SK-N-SH (cell line): ENCODE measurements around the gene GDPD3. TPM values are rescaled to one million over a fixed set of nuclear protein-coding genes. Genes with fewer than 3 reads are reported as not detected.

Experiments used
- CTCF ChIA-PET: fragments of 300-600, 350-600 bp; formaldehyde crosslinking; extraction: SDS; loops from one replicate; lab custom pipeline; 2021; lab: Yijun Ruan, JAX
- POLR2A ChIA-PET: fragments of 350-600 bp; sonication (Branson Sonifier 250); formaldehyde crosslinking; extraction: SDS; loops from one replicate; lab custom pipeline; 2020; ENCODE audit warnings: antibody characterized with exemption, inconsistent platforms; lab: Yijun Ruan, JAX
- DNase-seq: peaks from one replicate; pipeline ENCODE4 v3.0.0; 2012
- H2AFZ ChIP-seq: fragments of 200-600 bp; sonication (generic); 2 replicates; pipeline ENCODE4 v1.8.1; 2016; ENCODE audit warnings: antibody characterized with exemption, mild to moderate bottlenecking, low read depth
- H3F3A ChIP-seq: fragments of 200-600 bp; sonication (generic); replicated peaks from 2 replicates; pipeline ENCODE3; 2016; ENCODE audit warnings: antibody characterized with exemption, mild to moderate bottlenecking; ENCODE audit not compliant: insufficient read depth
- H3K27ac ChIP-seq, 2 experiments: fragments of 200-500 bp in 1 of 2; fragments of 200-600 bp in 1 of 2; sonication (Bioruptor generic) in 1 of 2; sonication (generic), shearing (Covaris generic) in 1 of 2; 2 replicates each; pipeline versions ENCODE4 v1.5.1 to v1.6.1; 2014 to 2016; ENCODE audit warnings: low read depth in 2 of 2, inconsistent platforms in 1 of 2, low read length in 1 of 2, mild to moderate bottlenecking in 1 of 2, mixed read lengths in 1 of 2
- H3K27me3 ChIP-seq: fragments of 200-600 bp; sonication (generic), shearing (Covaris generic); 2 replicates; pipeline ENCODE4 v1.6.1; 2016; ENCODE audit warnings: mixed run types; ENCODE audit not compliant: insufficient read depth
- H3K36me3 ChIP-seq, 2 experiments: fragments of 200-500 bp in 1 of 2; fragments of 200-600 bp in 1 of 2; sonication (Bioruptor generic) in 1 of 2; sonication (generic) in 1 of 2; replicated peaks in 1 of 2; 2 replicates each; pipeline versions ENCODE3 to v1.5.1; 2014 to 2016; ENCODE audit warnings: low read length in 1 of 2, mild to moderate bottlenecking in 1 of 2; ENCODE audit not compliant: insufficient read depth in 2 of 2, control insufficient read depth in 1 of 2
- H3K4me1 ChIP-seq, 2 experiments: fragments of 200-500 bp in 1 of 2; fragments of 200-600 bp in 1 of 2; sonication (Bioruptor generic) in 1 of 2; sonication (generic), shearing (Covaris generic) in 1 of 2; 2 replicates each; pipeline versions ENCODE4 v1.5.1 to v1.6.1; 2014 to 2016; ENCODE audit warnings: low read depth in 1 of 2, low read length in 1 of 2, mixed run types in 1 of 2; ENCODE audit not compliant: insufficient read depth in 2 of 2, control insufficient read depth in 1 of 2
- H3K4me2 ChIP-seq: fragments of 200-600 bp; sonication (generic), shearing (Covaris generic); 2 replicates; pipeline ENCODE4 v1.6.1; 2017; ENCODE audit warnings: mixed run types
- H3K4me3 ChIP-seq, 2 experiments: fragments of 200-500 bp in 1 of 2; fragments of 200-600 bp in 1 of 2; sonication (Bioruptor generic) in 1 of 2; sonication (generic), shearing (Covaris generic) in 1 of 2; 2 replicates each; pipeline versions ENCODE4 v1.5.1 to v1.8.1; 2014 to 2016; ENCODE audit warnings: low read depth in 2 of 2, inconsistent platforms in 1 of 2, low read length in 1 of 2, mild to moderate bottlenecking in 1 of 2, mixed read lengths in 1 of 2, moderate library complexity in 1 of 2
- H3K79me2 ChIP-seq: fragments of 200-600 bp; sonication (generic); 2 replicates; pipeline ENCODE4 v1.8.1; 2017; ENCODE audit warnings: mild to moderate bottlenecking; ENCODE audit not compliant: insufficient read depth
- H3K9ac ChIP-seq: fragments of 200-600 bp; sonication (generic); 2 replicates; pipeline ENCODE4 v1.6.1; 2017; ENCODE audit warnings: mixed run types
- H3K9me2 ChIP-seq: fragments of 200-600 bp; sonication (generic); 2 replicates; pipeline ENCODE4 v1.6.1; 2017; ENCODE audit warnings: mixed run types
- H3K9me3 ChIP-seq: fragments of 200-600 bp; sonication (generic); 2 replicates; pipeline ENCODE4 v1.6.1; 2017; ENCODE audit warnings: mixed run types, mild to moderate bottlenecking, moderate library complexity
- H4K20me1 ChIP-seq: fragments of 200-600 bp; sonication (generic); 2 replicates; pipeline ENCODE4 v1.6.1; 2017; ENCODE audit warnings: mild to moderate bottlenecking, mixed run types; ENCODE audit not compliant: insufficient read depth
- EP300 ChIP-seq, 2 experiments: IDR thresholded peaks; 2 replicates each; pipeline versions ENCODE4 v1.4.0 to v1.6.1; 2012; ENCODE audit warnings: borderline replicate concordance in 1 of 2, low read depth in 1 of 2, low read length in 1 of 2
- EZH2phosphoT487 ChIP-seq: fragments of 200-600 bp; sonication (generic); IDR thresholded peaks from 2 replicates; pipeline ENCODE4 v1.6.1; 2017; ENCODE audit warnings: low read depth, mixed run types, mild to moderate bottlenecking, antibody characterized with exemption, moderate library complexity, borderline replicate concordance
- FOSL2 ChIP-seq: IDR thresholded peaks from 2 replicates; pipeline ENCODE4 v1.4.0; 2012; ENCODE audit warnings: low read depth, mild to moderate bottlenecking, moderate library complexity, borderline replicate concordance
- FOXJ3 ChIP-seq: sonication (generic); formaldehyde crosslinking; IDR thresholded peaks from 2 replicates; pipeline ENCODE4 v1.5.1; 2020; ENCODE audit warnings: mild to moderate bottlenecking, missing genetic modification reagents
- JUND ChIP-seq: IDR thresholded peaks from 2 replicates; pipeline ENCODE4 v1.4.0; 2012
- MAX ChIP-seq: IDR thresholded peaks from 2 replicates; pipeline ENCODE4 v1.4.0; 2012; ENCODE audit warnings: low read depth
- MXI1 ChIP-seq: IDR thresholded peaks from 2 replicates; pipeline ENCODE4 v1.6.1; 2012; ENCODE audit warnings: mild to moderate bottlenecking, low read depth, low read length, improper control_type of control experiment
- NFIC ChIP-seq: IDR thresholded peaks from 2 replicates; pipeline ENCODE4 v1.4.0; 2012; ENCODE audit warnings: borderline replicate concordance
- NRF1 ChIP-seq: IDR thresholded peaks from 2 replicates; pipeline ENCODE4 v1.6.1; 2012; ENCODE audit warnings: low read depth, mild to moderate bottlenecking, low read length
- RCOR1 ChIP-seq: fragments of 150-350 bp; IDR thresholded peaks from 2 replicates; pipeline ENCODE4 v1.6.1; 2017; ENCODE audit warnings: antibody characterized with exemption, low read length
- REST ChIP-seq: IDR thresholded peaks from 2 replicates; pipeline ENCODE4 v1.6.1; 2012; ENCODE audit warnings: mild to moderate bottlenecking, low read depth, low read length, moderate library complexity
- RXRA ChIP-seq: IDR thresholded peaks from 2 replicates; pipeline ENCODE4 v1.4.0; 2012; ENCODE audit warnings: low read depth, mild to moderate bottlenecking, borderline replicate concordance
- SIN3A ChIP-seq: IDR thresholded peaks from 2 replicates; pipeline ENCODE4 v1.6.1; 2012; ENCODE audit warnings: low read depth, mild to moderate bottlenecking, low read length, moderate library complexity, borderline replicate concordance
- SMC3 ChIP-seq: IDR thresholded peaks from 2 replicates; pipeline ENCODE4 v1.6.1; 2012; ENCODE audit warnings: low read depth, low read length, improper control_type of control experiment
- TAF1 ChIP-seq: IDR thresholded peaks from 2 replicates; pipeline ENCODE4 v1.6.1; 2012; ENCODE audit warnings: low read depth, mild to moderate bottlenecking, low read length, moderate library complexity, borderline replicate concordance
- YY1 ChIP-seq: IDR thresholded peaks from 2 replicates; pipeline ENCODE4 v1.4.0; 2012; ENCODE audit warnings: low read depth, mild to moderate bottlenecking
- WGBS: methylation state at CpG from one replicate; pipeline ENCODE4 v1.1.6; 2017; ENCODE audit warnings: low lambda C conversion rate; 5-methylcytosine and 5-hydroxymethylcytosine counted together
- polyA plus RNA-seq, 3 experiments: library from polyadenylated mRNA; depleted of rRNA; stranded (reverse); fragments of >200 nt; gene quantifications; 2 replicates each; pipeline ENCODE4 v1.2.3, GENCODE V29; 2012
- TF ChIP-seq, protein P1 (sequence below): fragments of 200-600 bp; sonication (generic); IDR thresholded peaks from 2 replicates; pipeline ENCODE4 v1.6.1; 2017; ENCODE audit warnings: antibody characterized with exemption, mild to moderate bottlenecking, moderate library complexity
- TF ChIP-seq, protein P2 (sequence below): fragments of 150-350 bp; IDR thresholded peaks from 2 replicates; pipeline ENCODE4 v1.6.1; 2016; ENCODE audit warnings: mild to moderate bottlenecking, low read depth, low read length

The GDPD3 gene
- polyA plus RNA-seq, 1 of the 3 experiments (the other 2 are of a cell fraction) = 2.3 TPM

DNA sequence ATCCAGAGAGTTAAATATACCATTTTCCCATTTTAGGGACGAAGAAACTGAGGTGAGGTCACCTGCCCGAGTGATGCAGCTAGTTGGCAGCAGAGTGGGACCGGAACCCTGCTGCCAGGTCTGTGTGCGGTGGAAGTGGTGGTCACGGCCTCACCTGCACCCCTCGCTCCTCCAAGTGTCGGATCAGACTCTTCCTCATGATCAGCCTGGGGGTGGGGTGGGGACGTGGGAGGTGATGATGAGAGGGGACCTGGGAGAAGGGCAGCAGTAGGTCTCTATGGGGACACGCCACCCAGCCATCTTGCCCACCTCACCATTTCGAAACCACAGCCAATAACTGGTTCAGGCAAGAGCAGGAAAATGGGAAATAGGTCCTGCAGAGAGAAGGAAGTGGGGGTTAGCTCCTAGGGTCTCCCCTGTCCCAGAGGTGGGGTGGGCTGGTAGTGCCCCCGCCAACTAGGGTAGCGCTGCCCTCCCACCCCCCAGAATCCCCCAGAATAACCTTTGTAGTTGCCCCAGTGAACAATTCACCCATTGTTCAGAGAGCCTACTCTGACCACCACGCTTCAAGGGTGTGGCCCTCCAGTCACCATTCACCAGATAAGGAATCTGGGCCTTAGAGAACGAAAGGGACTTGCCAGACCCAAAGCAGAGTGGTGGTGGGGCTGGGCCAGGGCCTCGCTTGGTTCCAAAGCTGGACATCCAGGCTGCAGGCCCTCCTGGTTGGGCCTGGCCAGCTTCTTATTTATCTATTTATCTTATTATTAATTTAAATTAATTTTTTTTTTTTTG lies 5.1 kb downstream of the GDPD3 start:
- Histone ChIP-seq H3K79me2 (no peaks in the 10 kb centered on the region), H3K27me3 (no peaks in the 10 kb centered on the region), H3K9ac (no peak overlapping the region), H3K36me3 (peaks cover 0 to 13% of the 10 kb centered on the region in 2 experiments), H3K4me3 (no peak overlapping the region), H4K20me1 (no peaks in the 10 kb centered on the region), H2AFZ (no peak overlapping the region), H3K27ac (no peak overlapping the region), H3K4me1 (peaks cover 1 to 2% of the 10 kb centered on the region in 2 experiments; a peak in 1 of 4 replicates), H3K4me2 (no peak overlapping the region), H3F3A (peaks cover 2% of the 10 kb centered on the region), H3K9me3 (no peaks in the 10 kb centered on the region), H3K9me2 (no peaks in the 10 kb centered on the region)
- no peak for DNase-seq
- TF ChIP-seq EZH2phosphoT487 (no peak), SMC3 (no peak), RXRA (no peak), NFIC (no peak), YY1 (no peak), MAX (no peak), JUND (no peak), FOSL2 (no peak), SIN3A (no peak)
- TF ChIP-seq, protein P1, sequence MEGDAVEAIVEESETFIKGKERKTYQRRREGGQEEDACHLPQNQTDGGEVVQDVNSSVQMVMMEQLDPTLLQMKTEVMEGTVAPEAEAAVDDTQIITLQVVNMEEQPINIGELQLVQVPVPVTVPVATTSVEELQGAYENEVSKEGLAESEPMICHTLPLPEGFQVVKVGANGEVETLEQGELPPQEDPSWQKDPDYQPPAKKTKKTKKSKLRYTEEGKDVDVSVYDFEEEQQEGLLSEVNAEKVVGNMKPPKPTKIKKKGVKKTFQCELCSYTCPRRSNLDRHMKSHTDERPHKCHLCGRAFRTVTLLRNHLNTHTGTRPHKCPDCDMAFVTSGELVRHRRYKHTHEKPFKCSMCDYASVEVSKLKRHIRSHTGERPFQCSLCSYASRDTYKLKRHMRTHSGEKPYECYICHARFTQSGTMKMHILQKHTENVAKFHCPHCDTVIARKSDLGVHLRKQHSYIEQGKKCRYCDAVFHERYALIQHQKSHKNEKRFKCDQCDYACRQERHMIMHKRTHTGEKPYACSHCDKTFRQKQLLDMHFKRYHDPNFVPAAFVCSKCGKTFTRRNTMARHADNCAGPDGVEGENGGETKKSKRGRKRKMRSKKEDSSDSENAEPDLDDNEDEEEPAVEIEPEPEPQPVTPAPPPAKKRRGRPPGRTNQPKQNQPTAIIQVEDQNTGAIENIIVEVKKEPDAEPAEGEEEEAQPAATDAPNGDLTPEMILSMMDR = no peak
- WGBS = 87% methylated on average over 10 of the region's 15 CpGs
- CTCF ChIA-PET = interaction anchor here (0.6 kb wide), 1 partner anchor 16 kb away, joined by 3 read pairs; no protein-coding TSS in a partner anchor
- POLR2A ChIA-PET = interaction anchor here (0.7 kb wide), 1 partner anchor 207 kb away, joined by 4 read pairs; no protein-coding TSS in a partner anchor

DNA sequence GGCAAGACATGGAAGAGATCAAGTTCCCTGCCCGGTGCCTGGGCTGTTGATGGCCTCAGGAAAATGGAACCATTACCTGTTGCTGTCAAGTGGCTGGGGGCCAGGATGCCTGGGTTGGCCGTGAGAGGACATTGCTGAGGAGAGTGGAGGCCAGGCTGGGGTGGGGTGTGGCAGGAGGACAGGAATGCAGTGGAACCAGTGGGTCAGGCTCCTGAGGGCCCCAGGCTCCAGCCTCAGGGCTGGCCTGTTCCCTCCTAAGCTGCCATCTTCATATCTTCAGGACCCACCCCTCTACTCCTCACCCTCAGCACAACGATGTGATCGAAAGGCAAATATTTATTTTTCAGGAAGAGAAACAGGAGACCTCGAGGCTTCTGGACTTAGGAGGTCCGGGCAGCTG lies 8.8 kb downstream of the GDPD3 start:
- Histone ChIP-seq H3K4me2 (no peak overlapping the region), H3K9me2 (no peaks in the 10 kb centered on the region), H3K79me2 (no peaks in the 10 kb centered on the region), H3K27ac (no peak overlapping the region), H3K9me3 (no peaks in the 10 kb centered on the region), H3K36me3 (peaks cover 0 to 7% of the 10 kb centered on the region in 2 experiments), H2AFZ (no peak overlapping the region), H3K9ac (no peak overlapping the region), H3K4me3 (no peak overlapping the region), H3K4me1 (no peaks in the 10 kb centered on the region), H3F3A (no peaks in the 10 kb centered on the region), H3K27me3 (no peaks in the 10 kb centered on the region), H4K20me1 (no peaks in the 10 kb centered on the region)
- ChIA-PET CTCF (interaction anchor here (3.3 to 4.5 kb wide), 2 partner anchors 8 to 12 kb away, joined by 14 to 39 read pairs; partner anchors contain the start of genes GDPD3 and TBX6), POLR2A (no interaction called here)
- WGBS = 85% methylated on average over 6 of the region's 6 CpGs
- no peak for DNase-seq
- TF ChIP-seq SIN3A = no peak
- no peak for TF ChIP-seq FOXJ3 (CRISPR knock-in tag)
- TF ChIP-seq, protein P2, sequence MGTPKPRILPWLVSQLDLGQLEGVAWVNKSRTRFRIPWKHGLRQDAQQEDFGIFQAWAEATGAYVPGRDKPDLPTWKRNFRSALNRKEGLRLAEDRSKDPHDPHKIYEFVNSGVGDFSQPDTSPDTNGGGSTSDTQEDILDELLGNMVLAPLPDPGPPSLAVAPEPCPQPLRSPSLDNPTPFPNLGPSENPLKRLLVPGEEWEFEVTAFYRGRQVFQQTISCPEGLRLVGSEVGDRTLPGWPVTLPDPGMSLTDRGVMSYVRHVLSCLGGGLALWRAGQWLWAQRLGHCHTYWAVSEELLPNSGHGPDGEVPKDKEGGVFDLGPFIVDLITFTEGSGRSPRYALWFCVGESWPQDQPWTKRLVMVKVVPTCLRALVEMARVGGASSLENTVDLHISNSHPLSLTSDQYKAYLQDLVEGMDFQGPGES = no peak
- no peak for TF ChIP-seq REST
- no peak for TF ChIP-seq MXI1
- TF ChIP-seq EP300 (IDR thresholded peaks at IDR 0.05; ENCODE audit: borderline replicate concordance in 1 of 2, low read depth in 1 of 2, low read length in 1 of 2) = no peak
- TF ChIP-seq NFIC = no peak
- no peak for TF ChIP-seq NRF1
- no peak for TF ChIP-seq SMC3
- TF ChIP-seq RXRA = no peak
- no peak for TF ChIP-seq RCOR1
- no peak for TF ChIP-seq TAF1
